Mesenchymal stem cell (in vitro differentiated cells and primary cell): ENCODE results near the gene RSPH10B2.
"Not testable (repeated sequence)": the region's sequence is repeated elsewhere in the genome, so short reads cannot be mapped to it uniquely, and the experiment has no call there.

Source experiments
- DNase-seq: peaks from one replicate; pipeline ENCODE4 v3.0.0-alpha.2; 2013
- H2AFZ ChIP-seq: one replicate; pipeline ENCODE4 v1.6.1; 2013; ENCODE audit warnings: low read depth, mild to moderate bottlenecking, control low read depth, inconsistent platforms, low read length, moderate library complexity
- H2AK5ac ChIP-seq: 2 replicates; pipeline ENCODE4 v1.6.1; 2013; ENCODE audit warnings: low read length, moderate library complexity, mild to moderate bottlenecking, inconsistent platforms; ENCODE audit not compliant: severe bottlenecking
- H2BK120ac ChIP-seq: one replicate; pipeline ENCODE4 v1.6.1; 2013; ENCODE audit warnings: low read depth, mild to moderate bottlenecking, inconsistent platforms, low read length, moderate library complexity
- H2BK12ac ChIP-seq, 2 experiments: one replicate each; pipeline ENCODE4 v1.6.1; 2013; ENCODE audit warnings: inconsistent platforms in 2 of 2, low read length in 2 of 2, mild to moderate bottlenecking in 2 of 2, moderate library complexity in 2 of 2, control low read depth in 1 of 2
- H2BK15ac ChIP-seq: one replicate; pipeline ENCODE4 v1.6.1; 2013; ENCODE audit warnings: mild to moderate bottlenecking, low read depth, inconsistent platforms; ENCODE audit not compliant: poor library complexity, severe bottlenecking
- H2BK5ac ChIP-seq: 2 replicates; pipeline ENCODE4 v1.6.1; 2013; ENCODE audit warnings: low read depth, mild to moderate bottlenecking, low read length, control low read depth, inconsistent platforms; ENCODE audit not compliant: poor library complexity, severe bottlenecking
- H3K14ac ChIP-seq, 2 experiments: one replicate each; pipeline ENCODE4 v1.6.1; 2013; ENCODE audit warnings: inconsistent platforms in 2 of 2, low read length in 2 of 2, control low read depth in 1 of 2, mild to moderate bottlenecking in 1 of 2, moderate library complexity in 1 of 2
- H3K18ac ChIP-seq, 2 experiments: one replicate each; pipeline ENCODE4 v1.6.1; 2013; ENCODE audit warnings: inconsistent platforms in 2 of 2, low read length in 2 of 2, control low read depth in 1 of 2, low read depth in 1 of 2, mild to moderate bottlenecking in 1 of 2
- H3K23ac ChIP-seq, 2 experiments: one replicate each; pipeline ENCODE4 v1.6.1; 2013; ENCODE audit warnings: inconsistent platforms in 2 of 2, low read length in 2 of 2, mild to moderate bottlenecking in 2 of 2, moderate library complexity in 2 of 2, control low read depth in 1 of 2
- H3K27ac ChIP-seq: 2 replicates; pipeline ENCODE4 v1.5.1; 2013; ENCODE audit warnings: mild to moderate bottlenecking, moderate library complexity, low read length, control low read depth, inconsistent platforms; ENCODE audit not compliant: poor library complexity, severe bottlenecking
- H3K27me3 ChIP-seq, 2 experiments: 2 replicates each; pipeline versions ENCODE4 v1.6.1 to v1.7.0; 2013; ENCODE audit warnings: low read length in 2 of 2, mild to moderate bottlenecking in 2 of 2, moderate library complexity in 2 of 2, control low read depth in 1 of 2, inconsistent platforms in 1 of 2; ENCODE audit not compliant: control insufficient read depth in 1 of 2, insufficient read depth in 1 of 2
- H3K36me3 ChIP-seq, 2 experiments: 2 replicates each; pipeline versions ENCODE4 v1.6.1 to v1.7.0; 2013; ENCODE audit warnings: low read length in 2 of 2, control low read depth in 1 of 2, inconsistent platforms in 1 of 2, low read depth in 1 of 2, mild to moderate bottlenecking in 1 of 2; ENCODE audit not compliant: insufficient read depth in 2 of 2, control insufficient read depth in 1 of 2
- H3K4ac ChIP-seq, 2 experiments: one replicate each; pipeline ENCODE4 v1.6.1; 2013; ENCODE audit warnings: inconsistent platforms in 2 of 2, low read length in 2 of 2, mild to moderate bottlenecking in 2 of 2, moderate library complexity in 2 of 2, control low read depth in 1 of 2, low read depth in 1 of 2
- H3K4me1 ChIP-seq: 2 replicates; pipeline ENCODE4 v1.6.1; 2013; ENCODE audit warnings: low read depth, low read length, control low read depth; ENCODE audit not compliant: control insufficient read depth, insufficient read depth
- H3K4me2 ChIP-seq: 2 replicates; pipeline ENCODE4 v1.6.1; 2013; ENCODE audit warnings: low read length, mild to moderate bottlenecking, inconsistent platforms; ENCODE audit not compliant: poor library complexity, severe bottlenecking
- H3K4me3 ChIP-seq, 2 experiments: 2 replicates each; pipeline versions ENCODE4 v1.5.1 to v1.7.0; 2013; ENCODE audit warnings: low read length in 2 of 2, mild to moderate bottlenecking in 2 of 2, control low read depth in 1 of 2, low read depth in 1 of 2; ENCODE audit not compliant: insufficient read depth in 1 of 2
- H3K79me1 ChIP-seq: replicated peaks from 2 replicates; pipeline ENCODE4 v1.6.1; 2013; ENCODE audit warnings: mild to moderate bottlenecking, control low read depth, low read length, inconsistent platforms; ENCODE audit not compliant: poor library complexity, severe bottlenecking
- H3K9ac ChIP-seq: 2 replicates; pipeline ENCODE4 v1.7.0; 2013; ENCODE audit warnings: mild to moderate bottlenecking, low read length, moderate library complexity
- H3K9me3 ChIP-seq: 2 replicates; pipeline ENCODE4 v1.7.0; 2013; ENCODE audit warnings: mild to moderate bottlenecking, low read length; ENCODE audit not compliant: control insufficient read depth
- H4K8ac ChIP-seq: one replicate; pipeline ENCODE4 v1.6.1; 2013; ENCODE audit warnings: inconsistent platforms, mild to moderate bottlenecking, low read length, moderate library complexity
- H4K91ac ChIP-seq: one replicate; pipeline ENCODE4 v1.6.1; 2013; ENCODE audit warnings: mild to moderate bottlenecking, low read length, inconsistent platforms
- WGBS: methylation state at CpG from one replicate; pipeline ENCODE4 v1.1.7; 2013; ENCODE audit warnings: mixed read lengths; 5-methylcytosine and 5-hydroxymethylcytosine counted together

RSPH10B2 gene

GRCh38 chr7:6709808-6710207 lies 44.1 kb upstream of the RSPH10B2 start:
- H3K18ac ChIP-seq, result no peak overlapping the region
- no peak overlapping the region for H3K27ac ChIP-seq
- peaks cover 1% of the 10 kb centered on the region for H3K4me1 ChIP-seq
- no peak overlapping the region for H3K9ac ChIP-seq
- peaks cover 3 to 5% of the 10 kb centered on the region in 2 experiments for H3K36me3 ChIP-seq
- H2BK15ac ChIP-seq, result no peak overlapping the region
- no peak overlapping the region for H2AFZ ChIP-seq
- WGBS, result 92% methylated on average over 6 of the region's 6 CpGs
- H2BK5ac ChIP-seq, result no peak overlapping the region
- H3K4me2 ChIP-seq, result no peak overlapping the region
- no peaks in the 10 kb centered on the region for H3K27me3 ChIP-seq
- H2BK120ac ChIP-seq, result no peak overlapping the region
- H3K9me3 ChIP-seq, result peaks cover 3% of the 10 kb centered on the region
- no peak overlapping the region for H3K23ac ChIP-seq
- H4K8ac ChIP-seq, result no peak overlapping the region
- H2BK12ac ChIP-seq, result no peak overlapping the region
- no peak overlapping the region for H2AK5ac ChIP-seq
- H3K4me3 ChIP-seq, result no peak overlapping the region
- no peaks in the 10 kb centered on the region for H3K79me1 ChIP-seq
- DNase-seq, result no peak
- H3K14ac ChIP-seq, result no peak overlapping the region
- H4K91ac ChIP-seq, result no peak overlapping the region
- no peak overlapping the region for H3K4ac ChIP-seq

- Histone ChIP-seq H3K27me3 (no peaks in the 10 kb centered on the region), H3K18ac (no peak overlapping the region), H3K27ac (no peak overlapping the region), H3K36me3 (no peaks in the 10 kb centered on the region), H3K4me1 (no peaks in the 10 kb centered on the region), H2AFZ (no peak overlapping the region), H3K4ac (no peak overlapping the region), H3K14ac (no peak overlapping the region), H3K4me3 (no peak overlapping the region), H4K91ac (no peak overlapping the region), H2BK12ac (no peak overlapping the region), H4K8ac (no peak overlapping the region), H3K79me1 (no peaks in the 10 kb centered on the region), H3K9ac (no peak overlapping the region), H3K4me2 (no peak overlapping the region), H3K23ac (no peak overlapping the region), H2BK120ac (no peak overlapping the region), H2BK5ac (no peak overlapping the region), H3K9me3 (no peaks in the 10 kb centered on the region), H2AK5ac (no peak overlapping the region), H2BK15ac (no peak overlapping the region)
- 78% methylated on average over 5 of the region's 5 CpGs for WGBS
- DNase-seq, result no peak
Observed at GRCh38 chr7:6714360-6714759, 39.5 kb upstream of the RSPH10B2 start.

- not testable (repeated sequence) for DNase-seq, H3K18ac ChIP-seq
- 87% methylated on average over 6 of the region's 9 CpGs for WGBS
Observed at GRCh38 chr7:6715898-6716297, 38.0 kb upstream of the RSPH10B2 start.

DNA sequence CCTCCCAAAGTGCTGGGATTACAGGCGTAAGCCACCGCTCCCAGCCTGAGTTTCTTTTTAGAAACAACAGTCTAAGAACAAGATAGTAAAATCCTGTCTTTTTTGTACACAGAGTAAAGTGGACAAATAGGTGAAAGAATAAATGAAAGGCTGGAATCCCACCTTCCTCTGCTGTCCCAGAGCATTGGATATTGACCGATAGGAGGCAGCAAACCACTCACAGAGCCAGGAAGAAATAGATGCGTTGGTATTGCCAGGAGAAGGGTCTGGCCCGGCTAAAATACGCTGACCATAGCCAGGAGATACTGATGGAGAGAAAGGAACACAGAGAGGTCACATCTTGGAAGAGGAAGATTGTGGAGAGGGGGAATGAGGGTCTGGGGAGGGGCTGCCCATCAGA lies 35.8 kb upstream of the RSPH10B2 start:
- no peak for DNase-seq
- 73% methylated on average over 4 of the region's 6 CpGs for WGBS

More at GRCh38 chr7:6715898-6716297, 38.0 kb upstream of the RSPH10B2 start:
- H3K14ac ChIP-seq, H2BK15ac ChIP-seq, H3K36me3 ChIP-seq, H2BK12ac ChIP-seq, H3K4me3 ChIP-seq, H3K27ac ChIP-seq, H3K4me2 ChIP-seq, H3K27me3 ChIP-seq, H3K9ac ChIP-seq, H3K4ac ChIP-seq, H2AK5ac ChIP-seq, H2BK120ac ChIP-seq, H2AFZ ChIP-seq, H3K23ac ChIP-seq, H3K4me1 ChIP-seq, H3K9me3 ChIP-seq, H3K79me1 ChIP-seq, H4K91ac ChIP-seq, H4K8ac ChIP-seq, H2BK5ac ChIP-seq: not testable (repeated sequence)

More for the DNA sequence above, 35.8 kb upstream of the RSPH10B2 start:
- Histone ChIP-seq H3K18ac (no peak overlapping the region), H2BK12ac (no peak overlapping the region), H2BK5ac (no peak overlapping the region), H3K27me3 (peaks cover 5 to 7% of the 10 kb centered on the region in 2 experiments), H3K14ac (no peak overlapping the region), H3K4me3 (no peak overlapping the region), H2BK15ac (no peak overlapping the region), H3K4ac (no peak overlapping the region), H3K79me1 (no peaks in the 10 kb centered on the region), H3K9ac (no peak overlapping the region), H4K8ac (no peak overlapping the region), H3K36me3 (no peaks in the 10 kb centered on the region), H4K91ac (no peak overlapping the region), H3K4me2 (no peak overlapping the region), H3K27ac (no peak overlapping the region), H3K9me3 (no peaks in the 10 kb centered on the region), H2AFZ (no peak overlapping the region), H3K23ac (no peak overlapping the region), H2AK5ac (no peak overlapping the region), H3K4me1 (no peaks in the 10 kb centered on the region), H2BK120ac (no peak overlapping the region)
